ENCODE data around the gene KRT6B.

DNA sequence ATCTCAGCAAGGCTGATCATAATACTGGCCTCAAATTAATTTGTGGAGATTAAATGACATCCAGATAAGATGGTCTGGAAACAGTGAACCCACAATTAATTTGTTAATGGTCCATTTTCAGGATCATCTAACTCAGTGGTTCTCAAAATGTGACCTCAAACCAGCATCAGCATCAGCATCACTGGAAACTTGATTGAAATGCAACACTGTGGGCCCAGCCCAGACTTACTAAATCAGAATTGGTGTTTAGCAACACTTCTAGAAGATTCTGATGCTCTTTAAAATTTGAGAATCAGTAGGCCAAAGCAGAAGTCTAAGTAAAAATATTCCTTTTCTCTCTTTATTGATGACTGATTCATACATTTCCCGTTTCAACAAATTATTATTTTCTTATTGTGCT, 35.2 kb downstream of the KRT6B start:
- TF ChIP-seq, protein P1, sequence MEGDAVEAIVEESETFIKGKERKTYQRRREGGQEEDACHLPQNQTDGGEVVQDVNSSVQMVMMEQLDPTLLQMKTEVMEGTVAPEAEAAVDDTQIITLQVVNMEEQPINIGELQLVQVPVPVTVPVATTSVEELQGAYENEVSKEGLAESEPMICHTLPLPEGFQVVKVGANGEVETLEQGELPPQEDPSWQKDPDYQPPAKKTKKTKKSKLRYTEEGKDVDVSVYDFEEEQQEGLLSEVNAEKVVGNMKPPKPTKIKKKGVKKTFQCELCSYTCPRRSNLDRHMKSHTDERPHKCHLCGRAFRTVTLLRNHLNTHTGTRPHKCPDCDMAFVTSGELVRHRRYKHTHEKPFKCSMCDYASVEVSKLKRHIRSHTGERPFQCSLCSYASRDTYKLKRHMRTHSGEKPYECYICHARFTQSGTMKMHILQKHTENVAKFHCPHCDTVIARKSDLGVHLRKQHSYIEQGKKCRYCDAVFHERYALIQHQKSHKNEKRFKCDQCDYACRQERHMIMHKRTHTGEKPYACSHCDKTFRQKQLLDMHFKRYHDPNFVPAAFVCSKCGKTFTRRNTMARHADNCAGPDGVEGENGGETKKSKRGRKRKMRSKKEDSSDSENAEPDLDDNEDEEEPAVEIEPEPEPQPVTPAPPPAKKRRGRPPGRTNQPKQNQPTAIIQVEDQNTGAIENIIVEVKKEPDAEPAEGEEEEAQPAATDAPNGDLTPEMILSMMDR (IDR thresholded peaks at IDR 0.05; ENCODE audit: insufficient read depth, low read length): no peak
- TF ChIP-seq GABPA (IDR thresholded peaks at IDR 0.05; ENCODE audit: low read depth) (no peak), POLR2AphosphoS5 (IDR thresholded peaks at IDR 0.05; ENCODE audit: low read depth) (no peak)
- TF ChIP-seq, protein P2, sequence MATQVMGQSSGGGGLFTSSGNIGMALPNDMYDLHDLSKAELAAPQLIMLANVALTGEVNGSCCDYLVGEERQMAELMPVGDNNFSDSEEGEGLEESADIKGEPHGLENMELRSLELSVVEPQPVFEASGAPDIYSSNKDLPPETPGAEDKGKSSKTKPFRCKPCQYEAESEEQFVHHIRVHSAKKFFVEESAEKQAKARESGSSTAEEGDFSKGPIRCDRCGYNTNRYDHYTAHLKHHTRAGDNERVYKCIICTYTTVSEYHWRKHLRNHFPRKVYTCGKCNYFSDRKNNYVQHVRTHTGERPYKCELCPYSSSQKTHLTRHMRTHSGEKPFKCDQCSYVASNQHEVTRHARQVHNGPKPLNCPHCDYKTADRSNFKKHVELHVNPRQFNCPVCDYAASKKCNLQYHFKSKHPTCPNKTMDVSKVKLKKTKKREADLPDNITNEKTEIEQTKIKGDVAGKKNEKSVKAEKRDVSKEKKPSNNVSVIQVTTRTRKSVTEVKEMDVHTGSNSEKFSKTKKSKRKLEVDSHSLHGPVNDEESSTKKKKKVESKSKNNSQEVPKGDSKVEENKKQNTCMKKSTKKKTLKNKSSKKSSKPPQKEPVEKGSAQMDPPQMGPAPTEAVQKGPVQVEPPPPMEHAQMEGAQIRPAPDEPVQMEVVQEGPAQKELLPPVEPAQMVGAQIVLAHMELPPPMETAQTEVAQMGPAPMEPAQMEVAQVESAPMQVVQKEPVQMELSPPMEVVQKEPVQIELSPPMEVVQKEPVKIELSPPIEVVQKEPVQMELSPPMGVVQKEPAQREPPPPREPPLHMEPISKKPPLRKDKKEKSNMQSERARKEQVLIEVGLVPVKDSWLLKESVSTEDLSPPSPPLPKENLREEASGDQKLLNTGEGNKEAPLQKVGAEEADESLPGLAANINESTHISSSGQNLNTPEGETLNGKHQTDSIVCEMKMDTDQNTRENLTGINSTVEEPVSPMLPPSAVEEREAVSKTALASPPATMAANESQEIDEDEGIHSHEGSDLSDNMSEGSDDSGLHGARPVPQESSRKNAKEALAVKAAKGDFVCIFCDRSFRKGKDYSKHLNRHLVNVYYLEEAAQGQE (IDR thresholded peaks at IDR 0.05; ENCODE audit: insufficient replicate concordance, low read depth): no peak

Data from HL-60 (cell line).